ENCODE measurements around the gene SFMBT2. TPM values are rescaled to one million over a fixed set of nuclear protein-coding genes. Genes with fewer than 3 reads are reported as not detected.

SFMBT2 gene
- total and polyA plus RNA-seq, 4 donors, result 2.9 to 11.0 (median 6.5) TPM

- Histone ChIP-seq H3K27ac (ENCODE audit: low read depth in 1 of 2, low read length in 1 of 2) (no peak overlapping the region), H3K9ac (ENCODE audit: insufficient read depth in 1 of 2, low read length in 2 of 2) (no peak overlapping the region), H3K36me3 (ENCODE audit: control insufficient read depth in 4 of 4, insufficient read depth in 4 of 4, low read length in 4 of 4) (no peaks in the 10 kb centered on the region), H3K4me3 (no peak overlapping the region), H3K9me3 (ENCODE audit: control insufficient read depth in 4 of 4, insufficient read depth in 3 of 4, low read length in 3 of 4) (no peaks in the 10 kb centered on the region), H3K4me1 (ENCODE audit: control insufficient read depth in 5 of 5, insufficient read depth in 5 of 5, low read length in 5 of 5) (peaks cover 0 to 3% (median 0%) of the 10 kb centered on the region in 5 donors), H3K27me3 (ENCODE audit: control insufficient read depth in 3 of 3, insufficient read depth in 3 of 3, low read length in 2 of 3) (peaks cover 0 to 9% (median 7%) of the 10 kb centered on the region in 3 donors)
- 92 to 94% methylated on average over 3 of the region's 3 CpGs for WGBS, 2 donors
- ATAC-seq (ENCODE audit: insufficient read depth, low FRiP score) (no peak), DNase-seq (no peak)
- no peak for TF ChIP-seq CTCF (IDR thresholded peaks at IDR 0.05; ENCODE audit: control extremely low read depth, extremely low read depth)
These were observed 257.9 kb downstream of the SFMBT2 start for GRCh38 chr10:7152982-7153381.

GRCh38 chr10:7152341-7152740 is 258.5 kb downstream of the SFMBT2 start:
- TF ChIP-seq CTCF (IDR thresholded peaks at IDR 0.05; ENCODE audit: control extremely low read depth, extremely low read depth), result no peak
- H3K27ac ChIP-seq (ENCODE audit: low read depth in 1 of 2, low read length in 1 of 2), result no peak overlapping the region
- peaks cover 0 to 3% (median 0%) of the 10 kb centered on the region in 5 donors for H3K4me1 ChIP-seq (ENCODE audit: control insufficient read depth in 5 of 5, insufficient read depth in 5 of 5, low read length in 5 of 5)
- peaks cover 0 to 9% (median 7%) of the 10 kb centered on the region in 3 donors for H3K27me3 ChIP-seq (ENCODE audit: control insufficient read depth in 3 of 3, insufficient read depth in 3 of 3, low read length in 2 of 3)
- no peak overlapping the region for H3K4me3 ChIP-seq
- no peaks in the 10 kb centered on the region for H3K9me3 ChIP-seq (ENCODE audit: control insufficient read depth in 4 of 4, insufficient read depth in 3 of 4, low read length in 3 of 4)
- ATAC-seq (ENCODE audit: insufficient read depth, low FRiP score), result no peak
- 82 to 91% methylated on average over 2 of the region's 2 CpGs for WGBS, 2 donors
- H3K36me3 ChIP-seq (ENCODE audit: control insufficient read depth in 4 of 4, insufficient read depth in 4 of 4, low read length in 4 of 4), result no peaks in the 10 kb centered on the region
- no peak for DNase-seq
- H3K9ac ChIP-seq (ENCODE audit: insufficient read depth in 1 of 2, low read length in 2 of 2), result no peak overlapping the region

- H3K4me3 ChIP-seq, result no peak overlapping the region
- no peaks in the 10 kb centered on the region for H3K36me3 ChIP-seq (ENCODE audit: control insufficient read depth in 4 of 4, insufficient read depth in 4 of 4, low read length in 4 of 4)
- DNase-seq (peak in 1 of 3 donors; percentile 3), ATAC-seq (ENCODE audit: insufficient read depth, low FRiP score) (no peak)
- no peak for TF ChIP-seq CTCF (IDR thresholded peaks at IDR 0.05; ENCODE audit: control extremely low read depth, extremely low read depth)
- no peak overlapping the region for H3K27ac ChIP-seq (ENCODE audit: low read depth in 1 of 2, low read length in 1 of 2)
- 45 to 48% methylated on average over 4 of the region's 4 CpGs for WGBS, 2 donors
- H3K4me1 ChIP-seq (ENCODE audit: control insufficient read depth in 5 of 5, insufficient read depth in 5 of 5, low read length in 5 of 5), result peaks cover 0 to 3% (median 0%) of the 10 kb centered on the region in 5 donors
- peaks cover 0 to 9% (median 7%) of the 10 kb centered on the region in 3 donors for H3K27me3 ChIP-seq (ENCODE audit: control insufficient read depth in 3 of 3, insufficient read depth in 3 of 3, low read length in 2 of 3)
- H3K9me3 ChIP-seq (ENCODE audit: control insufficient read depth in 4 of 4, insufficient read depth in 3 of 4, low read length in 3 of 4), result no peaks in the 10 kb centered on the region
- no peak overlapping the region for H3K9ac ChIP-seq (ENCODE audit: insufficient read depth in 1 of 2, low read length in 2 of 2)
These were observed 259.3 kb downstream of the SFMBT2 start for GRCh38 chr10:7151538-7151937.

- H3K4me1 ChIP-seq (ENCODE audit: control insufficient read depth in 5 of 5, insufficient read depth in 5 of 5, low read length in 5 of 5), result peaks cover 0 to 3% (median 0%) of the 10 kb centered on the region in 5 donors
- no peaks in the 10 kb centered on the region for H3K9me3 ChIP-seq (ENCODE audit: control insufficient read depth in 4 of 4, insufficient read depth in 3 of 4, low read length in 3 of 4)
- no peaks in the 10 kb centered on the region for H3K36me3 ChIP-seq (ENCODE audit: control insufficient read depth in 4 of 4, insufficient read depth in 4 of 4, low read length in 4 of 4)
- TF ChIP-seq CTCF (IDR thresholded peaks at IDR 0.05; ENCODE audit: control extremely low read depth, extremely low read depth), result no peak
- no peak for ATAC-seq (ENCODE audit: insufficient read depth, low FRiP score)
- no peak for DNase-seq
- H3K27me3 ChIP-seq (ENCODE audit: control insufficient read depth in 3 of 3, insufficient read depth in 3 of 3, low read length in 2 of 3), result peaks cover 0 to 12% (median 9%) of the 10 kb centered on the region in 3 donors
- no peak overlapping the region for H3K9ac ChIP-seq (ENCODE audit: insufficient read depth in 1 of 2, low read length in 2 of 2)
- no peak overlapping the region for H3K4me3 ChIP-seq
- WGBS, 2 donors, result 83 to 90% methylated on average over 4 of the region's 4 CpGs
- H3K27ac ChIP-seq (ENCODE audit: low read depth in 1 of 2, low read length in 1 of 2), result no peak overlapping the region
These were observed 260.5 kb downstream of the SFMBT2 start for GRCh38 chr10:7150349-7150748.

All from lung (tissue), 12 donors.